Activated T-helper 17 cell treated with anti-CD3 and anti-CD28 coated beads, Interleukin-2, amount 50 U/mL, for 72 hours (primary cell): ENCODE results near the gene KCNC4. TPM values are rescaled to one million over a fixed set of nuclear protein-coding genes. Genes with fewer than 3 reads are reported as not detected.
A peak's percentile ranks its signal among the peaks of the same experiment; 100 is the strongest.

ENCODE experiments used
- ATAC-seq: fragments of 150-1000 bp; cut with Tn5 transposase; replicated peaks from 2 replicates; pipeline ENCODE4 v1.10.0; 2021; ENCODE audit warnings: mild to moderate bottlenecking, moderate library complexity
- H3K27ac Mint-ChIP-seq: one replicate; pipeline ENCODE4 v1.8.0; 2022; ENCODE audit warnings: mixed read lengths
- H3K27me3 Mint-ChIP-seq: one replicate; pipeline ENCODE4 v1.8.0; 2022; ENCODE audit warnings: mixed read lengths
- H3K36me3 Mint-ChIP-seq: one replicate; pipeline ENCODE4 v1.8.0; 2022; ENCODE audit warnings: low read depth, mild to moderate bottlenecking, mixed read lengths
- H3K4me1 Mint-ChIP-seq: one replicate; pipeline ENCODE4 v1.8.0; 2022; ENCODE audit warnings: mixed read lengths
- H3K4me3 Mint-ChIP-seq: one replicate; pipeline ENCODE4 v1.8.0; 2022; ENCODE audit warnings: mild to moderate bottlenecking, mixed read lengths
- H3K9me3 Mint-ChIP-seq: one replicate; pipeline ENCODE4 v1.8.0; 2022; ENCODE audit warnings: mixed read lengths
- total RNA-seq, 2 donors: library from RNA; stranded (reverse); gene quantifications; one replicate each; pipeline ENCODE4 v1.2.3, GENCODE V29; 2022

The KCNC4 gene
- total RNA-seq, 2 donors from 2014 or later: 13.4 to 18.9 TPM

GRCh38 chr1:110241516-110241915, 31.4 kb downstream of the KCNC4 start:
- H3K27me3 Mint-ChIP-seq: no peaks in the 10 kb centered on the region

DNA sequence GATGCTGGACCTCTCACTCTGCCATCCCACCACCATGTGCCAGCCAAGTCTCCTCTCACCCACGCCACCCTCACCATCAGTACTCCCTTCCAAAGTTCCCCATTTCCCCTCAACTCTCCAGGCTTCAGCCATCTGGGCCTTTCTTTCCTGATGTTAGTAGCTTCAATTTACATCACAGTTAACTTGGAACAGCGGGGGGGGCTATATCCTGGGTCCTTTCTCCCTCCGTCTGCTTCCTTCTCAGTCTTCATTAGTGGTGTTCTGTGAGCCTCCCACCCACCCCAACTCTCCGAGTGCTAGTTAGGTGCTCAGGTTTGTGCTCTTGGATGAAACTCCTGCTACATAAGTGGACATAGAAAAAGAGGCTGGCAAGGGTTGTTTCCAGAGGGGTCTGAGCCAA, 31.9 kb downstream of the KCNC4 start:
- no peak for ATAC-seq
- Mint-ChIP-seq H3K27ac (peak overlapping the region; percentile 0), H3K4me3 (no peak overlapping the region), H3K27me3 (no peaks in the 10 kb centered on the region), H3K9me3 (no peaks in the 10 kb centered on the region), H3K4me1 (peaks cover 22% of the 10 kb centered on the region), H3K36me3 (peaks cover 8% of the 10 kb centered on the region)

More at GRCh38 chr1:110241516-110241915, 31.4 kb downstream of the KCNC4 start:
- no peak for ATAC-seq
- peaks cover 25% of the 10 kb centered on the region for H3K4me1 Mint-ChIP-seq
- H3K9me3 Mint-ChIP-seq: no peaks in the 10 kb centered on the region
- H3K4me3 Mint-ChIP-seq: no peak overlapping the region
- peaks cover 11% of the 10 kb centered on the region for H3K36me3 Mint-ChIP-seq
- H3K27ac Mint-ChIP-seq: peak overlapping the region; percentile 0

- ATAC-seq: no peak
- Mint-ChIP-seq H3K27me3 (no peaks in the 10 kb centered on the region), H3K27ac (peak overlapping the region; percentile 0), H3K9me3 (no peaks in the 10 kb centered on the region), H3K4me1 (peaks cover 22% of the 10 kb centered on the region), H3K36me3 (peaks cover 8% of the 10 kb centered on the region), H3K4me3 (no peak overlapping the region)
Measured at GRCh38 chr1:110242731-110243130, 32.6 kb downstream of the KCNC4 start.

DNA sequence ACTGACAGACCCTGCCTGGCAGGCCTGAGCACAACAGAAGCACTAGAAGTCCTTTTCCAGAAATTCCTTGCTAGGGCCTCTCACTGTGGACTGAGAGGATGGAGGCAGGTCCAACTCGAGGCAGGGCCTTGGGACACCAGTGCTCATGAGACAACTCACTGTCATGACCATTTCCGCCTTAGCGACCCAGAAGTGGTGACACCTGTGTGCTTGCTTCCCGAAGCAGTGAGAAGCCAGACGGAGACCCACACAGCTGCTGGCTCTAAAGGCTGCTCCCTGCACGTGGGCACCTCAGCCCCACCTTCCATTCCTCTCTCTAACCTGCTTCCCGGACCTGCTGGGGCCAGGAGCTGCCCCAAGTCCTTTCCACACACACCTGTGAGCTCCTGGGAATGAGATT, 33.0 kb downstream of the KCNC4 start:
- H3K27ac Mint-ChIP-seq: peak overlapping the region; percentile 31
- ATAC-seq: no peak
- H3K9me3 Mint-ChIP-seq: no peaks in the 10 kb centered on the region
- H3K27me3 Mint-ChIP-seq: no peaks in the 10 kb centered on the region
- H3K4me3 Mint-ChIP-seq: no peak overlapping the region
- peaks cover 8% of the 10 kb centered on the region for H3K36me3 Mint-ChIP-seq
- H3K4me1 Mint-ChIP-seq: peaks cover 21% of the 10 kb centered on the region

DNA sequence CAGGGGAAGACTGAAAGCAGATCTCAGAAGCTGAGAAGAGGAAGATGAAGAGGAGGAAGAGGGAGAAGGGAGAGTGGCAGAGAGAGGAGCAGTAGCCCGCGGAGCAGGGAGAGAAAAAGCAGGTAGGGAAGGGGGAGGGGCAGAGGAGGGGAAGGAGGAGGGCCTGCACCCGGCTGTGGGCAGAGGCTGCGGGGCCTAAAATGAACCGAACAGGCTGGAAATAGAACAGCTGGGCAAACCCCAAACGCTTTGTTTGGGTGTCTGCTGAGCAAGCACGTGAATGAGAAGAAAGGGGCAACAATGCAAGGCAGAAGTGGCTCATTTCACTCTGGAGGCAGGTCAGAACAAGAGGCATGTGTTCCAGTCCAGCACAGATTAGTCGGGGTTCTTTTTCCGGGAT, 33.5 kb downstream of the KCNC4 start:
- no peaks in the 10 kb centered on the region for H3K27me3 Mint-ChIP-seq
- peak; percentile 26 for ATAC-seq
- H3K9me3 Mint-ChIP-seq: no peaks in the 10 kb centered on the region
- peak overlapping the region; percentile 31 for H3K27ac Mint-ChIP-seq
- H3K4me3 Mint-ChIP-seq: no peak overlapping the region
- peaks cover 17% of the 10 kb centered on the region for H3K4me1 Mint-ChIP-seq
- peaks cover 8% of the 10 kb centered on the region for H3K36me3 Mint-ChIP-seq

GRCh38 chr1:110245876-110246620, 35.9 kb downstream of the KCNC4 start:
- no peak overlapping the region for H3K4me3 Mint-ChIP-seq
- no peaks in the 10 kb centered on the region for H3K27me3 Mint-ChIP-seq
- H3K4me1 Mint-ChIP-seq: peaks cover 6% of the 10 kb centered on the region
- no peaks in the 10 kb centered on the region for H3K36me3 Mint-ChIP-seq
- H3K27ac Mint-ChIP-seq: no peak overlapping the region
- H3K9me3 Mint-ChIP-seq: no peaks in the 10 kb centered on the region
- no peak for ATAC-seq

GRCh38 chr1:110248746-110249145, 38.6 kb downstream of the KCNC4 start:
- H3K4me1 Mint-ChIP-seq: peaks cover under 1% of the 10 kb centered on the region
- no peak overlapping the region for H3K4me3 Mint-ChIP-seq
- no peaks in the 10 kb centered on the region for H3K27me3 Mint-ChIP-seq
- ATAC-seq: no peak
- H3K27ac Mint-ChIP-seq: no peak overlapping the region
- H3K36me3 Mint-ChIP-seq: no peaks in the 10 kb centered on the region
- H3K9me3 Mint-ChIP-seq: no peaks in the 10 kb centered on the region

GRCh38 chr1:110249256-110249655, 39.1 kb downstream of the KCNC4 start:
- ATAC-seq: no peak
- Mint-ChIP-seq H3K27me3 (no peaks in the 10 kb centered on the region), H3K27ac (no peak overlapping the region), H3K36me3 (no peaks in the 10 kb centered on the region), H3K9me3 (no peaks in the 10 kb centered on the region), H3K4me1 (no peaks in the 10 kb centered on the region), H3K4me3 (no peak overlapping the region)

DNA sequence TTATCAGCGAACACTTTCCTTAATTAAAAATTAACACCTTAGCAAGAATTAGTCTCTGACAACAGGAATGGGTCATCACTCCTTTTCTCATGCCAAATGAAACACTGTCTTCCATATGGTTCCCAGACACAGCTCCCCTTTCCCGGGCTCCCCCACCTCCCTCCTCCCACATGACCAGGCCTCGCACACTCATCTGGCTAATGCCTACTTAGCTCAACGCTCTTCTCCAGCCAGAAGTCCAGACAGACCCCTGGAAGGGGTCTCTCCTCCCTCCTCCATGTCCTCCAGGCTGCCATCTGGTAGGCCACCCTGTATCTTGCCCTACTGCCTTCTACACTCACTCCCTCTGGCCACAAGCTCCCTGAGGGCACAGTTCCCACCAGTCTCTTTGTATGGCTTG, 39.9 kb downstream of the KCNC4 start:
- no peak for ATAC-seq
- H3K27me3 Mint-ChIP-seq: no peaks in the 10 kb centered on the region
- H3K9me3 Mint-ChIP-seq: no peaks in the 10 kb centered on the region
- H3K4me1 Mint-ChIP-seq: no peaks in the 10 kb centered on the region
- H3K27ac Mint-ChIP-seq: no peak overlapping the region
- H3K36me3 Mint-ChIP-seq: no peaks in the 10 kb centered on the region
- H3K4me3 Mint-ChIP-seq: no peak overlapping the region

DNA sequence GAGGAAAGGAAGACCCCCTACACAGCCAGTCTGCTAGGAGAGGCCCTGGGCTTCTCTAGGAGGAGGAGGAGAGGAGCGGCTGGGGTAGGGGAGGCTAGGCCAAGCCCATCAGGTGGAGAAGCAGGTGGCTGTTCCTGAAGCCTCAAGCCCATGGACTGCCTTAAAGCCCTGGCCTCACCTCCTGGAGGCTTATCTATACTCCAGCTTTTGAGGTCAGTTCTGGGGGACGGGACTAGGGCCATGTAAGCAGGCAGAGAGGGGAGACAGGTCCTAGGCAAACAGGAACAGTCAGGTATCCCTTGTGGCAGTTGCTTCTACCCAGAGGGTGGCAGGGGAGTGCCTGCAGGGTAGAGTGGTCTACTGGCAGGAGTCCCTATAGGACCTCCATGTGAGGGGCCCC, 40.6 kb downstream of the KCNC4 start:
- H3K27ac Mint-ChIP-seq: no peak overlapping the region
- no peak for ATAC-seq
- H3K9me3 Mint-ChIP-seq: no peaks in the 10 kb centered on the region
- no peaks in the 10 kb centered on the region for H3K27me3 Mint-ChIP-seq
- no peak overlapping the region for H3K4me3 Mint-ChIP-seq
- no peaks in the 10 kb centered on the region for H3K36me3 Mint-ChIP-seq
- H3K4me1 Mint-ChIP-seq: no peaks in the 10 kb centered on the region

DNA sequence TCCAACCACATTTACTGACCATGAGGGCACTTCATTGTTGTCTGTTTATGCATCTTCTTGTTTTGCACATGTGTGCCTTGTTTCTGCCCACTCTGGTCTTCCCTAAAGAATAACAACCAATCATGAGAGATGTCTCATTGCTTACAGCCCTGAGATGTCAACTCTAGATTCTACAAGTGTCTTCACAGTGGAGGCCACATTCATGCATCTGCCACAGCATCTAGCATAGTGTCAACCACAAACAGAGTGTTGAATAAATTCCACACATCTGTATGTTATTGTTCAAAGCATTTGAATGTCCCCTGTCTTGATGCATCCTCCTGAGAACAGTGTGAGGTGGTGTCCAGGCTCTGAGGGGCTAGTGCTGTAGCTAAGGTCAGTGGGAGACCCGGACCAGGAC, 43.1 kb downstream of the KCNC4 start:
- no peak overlapping the region for H3K4me3 Mint-ChIP-seq
- no peak overlapping the region for H3K27ac Mint-ChIP-seq
- no peaks in the 10 kb centered on the region for H3K36me3 Mint-ChIP-seq
- H3K27me3 Mint-ChIP-seq: no peaks in the 10 kb centered on the region
- no peak for ATAC-seq
- no peaks in the 10 kb centered on the region for H3K9me3 Mint-ChIP-seq
- H3K4me1 Mint-ChIP-seq: no peaks in the 10 kb centered on the region

- no peak for ATAC-seq
- Mint-ChIP-seq H3K4me1 (no peaks in the 10 kb centered on the region), H3K27ac (no peak overlapping the region), H3K36me3 (no peaks in the 10 kb centered on the region), H3K27me3 (no peaks in the 10 kb centered on the region), H3K9me3 (no peaks in the 10 kb centered on the region), H3K4me3 (no peak overlapping the region)
Measured at GRCh38 chr1:110254604-110255391, 44.7 kb downstream of the KCNC4 start.

- Mint-ChIP-seq H3K4me1 (no peaks in the 10 kb centered on the region), H3K27me3 (no peaks in the 10 kb centered on the region), H3K9me3 (no peaks in the 10 kb centered on the region), H3K27ac (no peak overlapping the region), H3K4me3 (no peak overlapping the region), H3K36me3 (no peaks in the 10 kb centered on the region)
- ATAC-seq: peak; percentile 39
Measured at GRCh38 chr1:110255392-110255787, 45.3 kb downstream of the KCNC4 start.

DNA sequence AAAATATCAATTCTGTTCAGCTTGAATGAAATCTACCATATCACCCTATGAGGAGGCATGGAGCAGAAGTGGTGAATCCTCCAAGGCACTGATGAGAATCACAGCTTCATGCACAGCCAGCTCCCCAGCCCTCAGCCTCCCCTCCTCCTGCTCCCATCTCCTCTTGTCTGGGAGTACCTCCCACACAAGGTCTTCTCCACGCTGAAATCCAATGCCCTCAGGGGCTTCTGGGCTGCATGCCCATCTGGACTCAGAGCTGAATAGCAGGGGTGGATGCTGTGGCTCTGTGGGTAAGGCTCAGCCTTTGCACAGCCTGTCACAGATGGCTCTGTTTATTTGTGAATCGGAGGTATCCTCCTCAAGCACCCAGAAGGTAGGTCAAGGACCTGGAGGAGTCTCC, 48.6 kb downstream of the KCNC4 start:
- Mint-ChIP-seq H3K27me3 (no peaks in the 10 kb centered on the region), H3K4me3 (no peak overlapping the region), H3K9me3 (no peaks in the 10 kb centered on the region), H3K27ac (no peak overlapping the region), H3K36me3 (no peaks in the 10 kb centered on the region), H3K4me1 (no peaks in the 10 kb centered on the region)
- ATAC-seq: no peak

DNA sequence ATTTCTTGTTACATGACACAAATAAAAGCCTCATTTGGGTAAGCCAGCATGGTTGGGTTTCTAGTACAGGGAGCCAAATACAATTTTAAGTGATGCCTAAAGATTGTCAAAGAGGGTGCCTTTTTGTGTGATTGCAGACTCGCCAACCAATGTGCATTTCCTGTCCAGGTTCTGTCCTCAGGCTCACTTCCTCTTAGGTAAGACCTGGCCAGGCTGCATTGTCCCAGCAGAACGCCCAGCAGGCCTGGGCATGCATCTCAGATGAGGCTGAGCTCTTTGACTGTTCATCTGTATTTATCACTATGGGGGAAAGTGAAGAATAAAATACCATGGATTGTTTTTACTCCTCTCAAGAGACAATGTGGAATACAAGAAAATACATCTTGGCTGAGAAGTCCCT, 49.7 kb downstream of the KCNC4 start:
- Mint-ChIP-seq H3K36me3 (no peaks in the 10 kb centered on the region), H3K27me3 (peaks cover 4% of the 10 kb centered on the region), H3K9me3 (no peaks in the 10 kb centered on the region)

More for the DNA sequence above, 49.7 kb downstream of the KCNC4 start:
- no peak for ATAC-seq
- no peaks in the 10 kb centered on the region for H3K4me1 Mint-ChIP-seq
- H3K27ac Mint-ChIP-seq: no peak overlapping the region
- H3K4me3 Mint-ChIP-seq: no peak overlapping the region
